BJ (cell line): Measurements from ENCODE around the gene MYH6. TPM values are rescaled to one million over a fixed set of nuclear protein-coding genes. Genes with fewer than 3 reads are reported as not detected.

Source experiments
- CTCF ChIA-PET: fragments of 350-600 bp; formaldehyde crosslinking; extraction: SDS; loops from one replicate; lab custom pipeline; 2021; ENCODE audit warnings: antibody characterized with exemption, inconsistent platforms; lab: Yijun Ruan, JAX
- POLR2A ChIA-PET: fragments of 300-600 bp; sonication (Branson Sonifier 250); formaldehyde crosslinking; extraction: SDS; loops from one replicate; lab custom pipeline; 2021; ENCODE audit warnings: antibody characterized with exemption; lab: Charles Lee
- DNase-seq: peaks from one replicate; pipeline ENCODE4 v3.0.0-alpha.2; 2011; ENCODE audit warnings: low read depth
- H3K27me3 ChIP-seq: 2 replicates; pipeline ENCODE4 v1.6.0; 2011; ENCODE audit warnings: low read length; ENCODE audit not compliant: control insufficient read depth, insufficient read depth
- H3K36me3 ChIP-seq: 2 replicates; pipeline ENCODE4 v1.5.1; 2011; ENCODE audit warnings: low read length; ENCODE audit not compliant: control insufficient read depth, insufficient read depth
- H3K4me3 ChIP-seq: 2 replicates; pipeline ENCODE4 v1.5.1; 2011; ENCODE audit warnings: low read depth, mild to moderate bottlenecking, control low read depth, low read length
- CTCF ChIP-seq: IDR thresholded peaks from 2 replicates; pipeline ENCODE4 v1.5.1; 2011; ENCODE audit warnings: low read depth, mild to moderate bottlenecking, control low read depth, inconsistent platforms, low read length, moderate library complexity; ENCODE audit not compliant: insufficient read depth
- polyA plus RNA-seq: library from polyadenylated mRNA; depleted of rRNA; stranded (reverse); fragments of >200 nt; gene quantifications from 2 replicates; pipeline ENCODE4 v1.2.3, GENCODE V29; 2011

The MYH6 gene
- polyA plus RNA-seq, 1 experiment = not detected

GRCh38 chr14:23385642-23386265 is 22.3 kb downstream of the MYH6 start:
- DNase-seq = no peak
- no peak for TF ChIP-seq CTCF
- ChIA-PET CTCF (interaction anchor here (0.6 to 2.0 kb wide), 6 partner anchors 8 to 57 kb away, joined by 3 to 7 read pairs (median 3); no protein-coding TSS in a partner anchor), POLR2A (no interaction called here)
- H3K27me3 ChIP-seq = peaks cover 4% of the 10 kb centered on the region
- H3K4me3 ChIP-seq = no peak overlapping the region
- H3K36me3 ChIP-seq = no peaks in the 10 kb centered on the region

- Histone ChIP-seq H3K4me3 (no peak overlapping the region), H3K36me3 (no peaks in the 10 kb centered on the region), H3K27me3 (peaks cover 4% of the 10 kb centered on the region)
- ChIA-PET POLR2A (no interaction called here), CTCF (interaction anchor here (0.6 to 2.0 kb wide), 5 partner anchors 8 to 56 kb away, joined by 3 to 7 read pairs (median 3); no protein-coding TSS in a partner anchor)
- TF ChIP-seq CTCF = no peak
- DNase-seq = no peak
Measured at GRCh38 chr14:23385244-23385641, 22.8 kb downstream of the MYH6 start.

- Histone ChIP-seq H3K36me3 (no peaks in the 10 kb centered on the region), H3K4me3 (no peak overlapping the region), H3K27me3 (peaks cover 4% of the 10 kb centered on the region)
- no peak for DNase-seq
- CTCF ChIA-PET = interaction anchor here (0.6 to 2.0 kb wide), 4 partner anchors 14 to 56 kb away, joined by 3 to 7 read pairs (median 4); no protein-coding TSS in a partner anchor
- TF ChIP-seq CTCF = no peak
- POLR2A ChIA-PET = no interaction called here
Measured at GRCh38 chr14:23384364-23385080, 23.6 kb downstream of the MYH6 start.

- no peaks in the 10 kb centered on the region for H3K36me3 ChIP-seq
- no peak overlapping the region for H3K4me3 ChIP-seq
- DNase-seq = no peak
- peaks cover 6% of the 10 kb centered on the region for H3K27me3 ChIP-seq
- CTCF ChIA-PET = interaction anchor here (0.9 to 8.1 kb wide), 5 partner anchors 11 to 60 kb away, joined by 3 to 132 read pairs (median 4); partner anchors contain the start of gene SLC22A17
- POLR2A ChIA-PET = no interaction called here
- no peak for TF ChIP-seq CTCF
Measured at GRCh38 chr14:23382731-23383440, 25.2 kb downstream of the MYH6 start.

GRCh38 chr14:23382276-23382675 is 25.8 kb downstream of the MYH6 start:
- ChIA-PET CTCF (interaction anchor here (0.9 to 8.1 kb wide), 5 partner anchors 12 to 60 kb away, joined by 3 to 132 read pairs (median 4); partner anchors contain the start of gene SLC22A17), POLR2A (no interaction called here)
- TF ChIP-seq CTCF = no peak
- Histone ChIP-seq H3K36me3 (no peaks in the 10 kb centered on the region), H3K4me3 (no peak overlapping the region), H3K27me3 (peaks cover 6% of the 10 kb centered on the region)
- DNase-seq = no peak
